Peyer's patch (tissue), 4 donors: ENCODE measurements around the gene LGALS4. TPM values are rescaled to one million over a fixed set of nuclear protein-coding genes. Genes with fewer than 3 reads are reported as not detected.
"Not testable (repeated sequence)": the region's sequence is repeated elsewhere in the genome, so short reads cannot be mapped to it uniquely, and the experiment has no call there.

Experiments
- DNase-seq, 3 donors: peaks; one replicate each; pipeline ENCODE4 v3.0.0-alpha.2; 2017 to 2019
- H3K27ac ChIP-seq, 4 donors: fragments of 200-600 bp; sonication (generic); one replicate each; pipeline ENCODE4 v1.5.1; 2016 to 2019
- H3K27me3 ChIP-seq, 2 donors: fragments of 200-600 bp; sonication (generic); one replicate each; pipeline ENCODE4 v1.5.1; 2019
- H3K36me3 ChIP-seq, 3 donors: fragments of 200-600 bp; sonication (generic); one replicate each; pipeline ENCODE4 v1.5.1; 2016 to 2019
- H3K4me1 ChIP-seq, 4 donors: fragments of 200-600 bp; sonication (generic); one replicate each; pipeline ENCODE4 v1.5.1; 2016 to 2019
- H3K4me3 ChIP-seq, 4 donors: fragments of 200-600 bp; sonication (generic); 1 replicate in 3 of 4; 2 replicates in 1 of 4; pipeline ENCODE4 v1.5.1; 2016 to 2019; ENCODE audit warnings: mild to moderate bottlenecking in 1 of 4
- H3K9me3 ChIP-seq, 4 donors: fragments of 200-600 bp; sonication (generic); one replicate each; pipeline ENCODE4 v1.5.1; 2016 to 2019; ENCODE audit warnings: mild to moderate bottlenecking in 1 of 4
- POLR2A ChIP-seq, 2 donors: fragments of 450-650 bp; IDR thresholded peaks; one replicate each; pipeline ENCODE4 v1.5.1; 2017; ENCODE audit warnings: antibody characterized with exemption in 2 of 2, mild to moderate bottlenecking in 2 of 2, moderate library complexity in 2 of 2
- total RNA-seq, 4 donors: library from RNA; depleted of rRNA; stranded (reverse); fragments of >200 nt; gene quantifications; one replicate each; pipeline ENCODE4 v1.1.0, GENCODE V29; 2016
- TF ChIP-seq, protein P1 (sequence below), 6 experiments: fragments of 450-650 bp in 4 of 6; fragments of 200-600 bp in 2 of 6; sonication (generic) in 1 of 6; IDR thresholded peaks; one replicate each; pipeline ENCODE4 v1.5.1; 2017 to 2019; ENCODE audit warnings: antibody characterized with exemption in 6 of 6, mild to moderate bottlenecking in 3 of 6, moderate library complexity in 1 of 6

The LGALS4 gene
- total RNA-seq, 4 donors from 2014 or later = 1,215 to 4,170 (median 2,579) TPM

DNA sequence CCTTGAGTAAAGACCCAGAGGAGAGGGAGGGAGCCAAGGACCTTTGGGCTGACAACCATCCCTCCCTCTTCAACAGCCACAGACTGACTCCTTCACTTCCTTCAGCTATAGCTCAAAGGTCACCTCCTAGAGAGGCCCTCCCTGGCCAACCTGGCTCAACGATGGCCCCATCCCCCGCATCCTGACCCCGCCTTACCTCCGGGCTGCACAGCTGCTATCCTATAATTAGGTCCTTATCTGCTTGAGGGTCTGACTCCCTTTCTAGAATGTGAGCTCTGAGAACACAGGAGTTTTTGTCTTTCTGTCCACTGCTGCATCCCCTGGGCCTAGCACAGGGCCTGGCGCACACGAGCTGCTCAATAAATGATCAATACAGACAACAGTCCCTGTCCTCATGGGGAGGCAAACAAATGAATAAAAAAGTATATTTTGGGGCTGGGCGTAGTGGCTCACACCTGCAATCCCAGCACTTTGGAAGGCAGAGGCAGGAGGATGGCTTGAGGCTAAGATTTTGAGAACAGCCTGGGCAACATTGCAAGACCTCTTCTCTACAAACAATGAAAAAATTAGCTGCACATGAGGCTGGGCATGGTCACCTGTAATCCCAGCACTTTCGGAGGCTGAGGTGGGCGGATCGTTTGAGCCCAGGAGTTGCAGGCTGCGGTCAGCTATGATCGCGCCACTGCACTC, 6.6 kb upstream of the LGALS4 start:
- DNase-seq = peak in 2 of 3 donors; percentile 91
- peaks cover 0 to 38% (median 2%) of the 10 kb centered on the region in 4 donors for H3K4me1 ChIP-seq
- peaks cover 0 to 49% (median 8%) of the 10 kb centered on the region in 3 donors for H3K36me3 ChIP-seq
- H3K27ac ChIP-seq = peak overlapping the region in 3 of 4 donors; percentile 71 to 89 (median 88)
- H3K9me3 ChIP-seq = no peaks in the 10 kb centered on the region
- H3K27me3 ChIP-seq = no peaks in the 10 kb centered on the region
- H3K4me3 ChIP-seq = peak overlapping the region in 2 of 4 donors; percentile 5 to 20
- TF ChIP-seq POLR2A (IDR thresholded peaks at IDR 0.05) = peak in 1 of 2 donors; percentile 61
- TF ChIP-seq, protein P1, sequence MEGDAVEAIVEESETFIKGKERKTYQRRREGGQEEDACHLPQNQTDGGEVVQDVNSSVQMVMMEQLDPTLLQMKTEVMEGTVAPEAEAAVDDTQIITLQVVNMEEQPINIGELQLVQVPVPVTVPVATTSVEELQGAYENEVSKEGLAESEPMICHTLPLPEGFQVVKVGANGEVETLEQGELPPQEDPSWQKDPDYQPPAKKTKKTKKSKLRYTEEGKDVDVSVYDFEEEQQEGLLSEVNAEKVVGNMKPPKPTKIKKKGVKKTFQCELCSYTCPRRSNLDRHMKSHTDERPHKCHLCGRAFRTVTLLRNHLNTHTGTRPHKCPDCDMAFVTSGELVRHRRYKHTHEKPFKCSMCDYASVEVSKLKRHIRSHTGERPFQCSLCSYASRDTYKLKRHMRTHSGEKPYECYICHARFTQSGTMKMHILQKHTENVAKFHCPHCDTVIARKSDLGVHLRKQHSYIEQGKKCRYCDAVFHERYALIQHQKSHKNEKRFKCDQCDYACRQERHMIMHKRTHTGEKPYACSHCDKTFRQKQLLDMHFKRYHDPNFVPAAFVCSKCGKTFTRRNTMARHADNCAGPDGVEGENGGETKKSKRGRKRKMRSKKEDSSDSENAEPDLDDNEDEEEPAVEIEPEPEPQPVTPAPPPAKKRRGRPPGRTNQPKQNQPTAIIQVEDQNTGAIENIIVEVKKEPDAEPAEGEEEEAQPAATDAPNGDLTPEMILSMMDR (IDR thresholded peaks at IDR 0.05) = no peak

DNA sequence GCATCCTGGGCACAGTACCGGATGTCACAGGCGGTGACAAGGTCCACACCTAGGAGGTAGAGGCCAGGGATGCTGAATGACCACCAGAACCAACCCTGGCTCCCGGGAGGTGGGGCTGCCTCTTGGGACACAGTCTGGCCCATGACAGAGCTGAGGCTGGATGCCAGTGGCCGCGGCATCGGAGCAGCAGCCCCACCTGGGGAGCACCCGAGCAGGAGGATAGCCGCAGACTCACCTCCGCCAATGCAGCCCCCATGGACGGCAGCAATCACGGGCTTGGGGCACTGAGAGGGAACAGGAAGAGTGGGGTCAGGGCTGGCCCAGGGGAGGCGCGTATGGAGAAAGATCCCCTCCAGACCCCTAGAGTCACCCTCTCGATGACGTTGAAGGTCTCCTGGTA, 4.3 kb upstream of the LGALS4 start:
- DNase-seq = no peak
- Histone ChIP-seq H3K9me3 (no peaks in the 10 kb centered on the region), H3K27me3 (no peaks in the 10 kb centered on the region), H3K4me3 (no peak overlapping the region), H3K27ac (peak overlapping the region in 2 of 4 donors; percentile 75 to 96), H3K36me3 (peaks cover 0 to 31% (median 0%) of the 10 kb centered on the region in 3 donors), H3K4me1 (peaks cover 0 to 38% (median 2%) of the 10 kb centered on the region in 4 donors)
- no peak for TF ChIP-seq POLR2A (IDR thresholded peaks at IDR 0.05)
- TF ChIP-seq, protein P1 (IDR thresholded peaks at IDR 0.05) = no peak

DNA sequence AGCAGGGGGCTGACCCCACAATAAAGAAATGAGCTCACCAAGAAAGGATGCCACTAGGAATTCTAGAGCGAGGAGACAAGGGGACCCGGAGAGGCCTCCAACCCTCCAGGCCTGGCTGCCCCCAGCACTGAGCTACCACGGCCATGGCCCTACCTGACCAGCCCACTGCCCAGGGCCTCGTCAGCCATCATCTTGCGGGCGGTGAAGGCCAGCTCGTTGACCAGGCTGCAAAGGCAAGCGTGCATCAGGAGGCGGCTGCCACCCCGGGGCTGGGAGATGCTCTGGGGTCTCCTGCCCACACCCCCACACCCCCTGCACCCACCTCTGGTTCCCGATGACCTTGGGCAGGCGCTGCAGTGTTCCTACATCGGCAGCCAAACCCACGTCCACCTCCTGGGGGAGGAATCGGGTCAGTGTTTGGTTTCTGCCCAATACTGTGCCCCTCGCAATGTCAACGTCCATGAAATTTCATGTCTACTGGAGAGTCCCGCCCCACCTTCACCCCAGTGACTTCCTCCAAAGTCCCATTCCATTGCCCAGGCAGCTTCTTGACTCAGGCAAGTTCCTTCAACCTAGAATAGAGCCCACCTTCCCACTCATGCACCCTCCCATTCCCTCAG, 3.5 kb upstream of the LGALS4 start:
- H3K27ac ChIP-seq = peak overlapping the region in 3 of 4 donors; percentile 75 to 96 (median 85)

DNA sequence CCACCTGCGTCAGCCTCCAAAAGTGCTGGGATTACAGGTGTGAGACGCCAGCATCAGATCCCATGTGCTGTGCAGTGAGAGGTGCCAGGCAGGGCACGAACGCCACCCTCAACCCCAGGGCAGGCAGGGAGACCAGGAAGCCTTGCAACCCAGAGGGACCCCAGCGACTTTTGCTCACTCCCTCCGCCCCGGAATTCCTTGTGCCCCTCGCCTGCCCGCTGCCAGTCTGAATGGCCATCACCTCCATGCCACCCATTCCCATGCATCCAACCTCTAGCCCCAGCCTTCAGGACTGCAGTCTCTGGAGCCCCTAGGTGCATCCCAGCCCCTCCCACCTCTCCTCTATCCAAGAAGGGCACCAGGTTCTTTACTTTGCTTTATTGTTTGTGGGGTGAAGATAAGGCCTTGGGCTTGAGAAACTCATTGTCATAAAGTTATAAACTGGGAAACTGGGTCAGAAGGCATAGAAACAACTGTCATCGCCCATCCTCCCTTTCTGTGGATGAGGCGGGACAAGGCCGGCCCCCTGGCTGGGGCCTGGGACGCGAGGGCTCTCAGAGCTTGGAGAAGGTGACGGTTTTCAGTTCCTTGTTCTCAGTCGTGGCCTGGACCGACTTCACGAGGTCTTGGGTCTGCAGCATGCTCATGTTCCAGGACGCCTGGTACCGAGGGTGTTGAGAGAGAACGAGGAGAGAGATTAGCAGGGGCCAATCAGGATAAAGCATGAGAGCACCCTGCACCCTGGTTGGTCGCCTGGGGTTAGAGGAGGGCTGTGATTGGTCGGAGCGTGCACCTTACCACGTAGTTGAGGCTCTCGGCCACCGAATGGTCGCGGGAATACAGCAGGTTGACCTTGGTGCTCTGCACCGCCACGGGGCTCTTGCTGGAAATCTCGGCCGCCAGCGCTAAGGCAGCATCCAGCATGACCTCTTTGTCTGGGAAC, 2.6 kb upstream of the LGALS4 start:
- Histone ChIP-seq H3K27ac (peak overlapping the region in 3 of 4 donors; percentile 75 to 96 (median 85)), H3K27me3 (no peaks in the 10 kb centered on the region), H3K4me1 (peaks cover 0 to 26% (median 2%) of the 10 kb centered on the region in 4 donors), H3K36me3 (peaks cover 0 to 24% (median 0%) of the 10 kb centered on the region in 3 donors), H3K9me3 (no peaks in the 10 kb centered on the region), H3K4me3 (peak overlapping the region in 1 of 4 donors; percentile 4)
- peak in 1 of 2 donors; percentile 46 for TF ChIP-seq POLR2A (IDR thresholded peaks at IDR 0.05)
- TF ChIP-seq, protein P1 (IDR thresholded peaks at IDR 0.05) = no peak
- peak in 2 of 3 donors; percentile 78 to 80 for DNase-seq

More for the DNA sequence above, 3.5 kb upstream of the LGALS4 start:
- no peaks in the 10 kb centered on the region for H3K9me3 ChIP-seq
- no peak overlapping the region for H3K4me3 ChIP-seq
- TF ChIP-seq, protein P1 (IDR thresholded peaks at IDR 0.05) = no peak
- TF ChIP-seq POLR2A (IDR thresholded peaks at IDR 0.05) = no peak
- H3K36me3 ChIP-seq = peaks cover 0 to 26% (median 0%) of the 10 kb centered on the region in 3 donors
- no peak for DNase-seq
- no peaks in the 10 kb centered on the region for H3K27me3 ChIP-seq
- H3K4me1 ChIP-seq = peaks cover 0 to 32% (median 2%) of the 10 kb centered on the region in 4 donors

DNA sequence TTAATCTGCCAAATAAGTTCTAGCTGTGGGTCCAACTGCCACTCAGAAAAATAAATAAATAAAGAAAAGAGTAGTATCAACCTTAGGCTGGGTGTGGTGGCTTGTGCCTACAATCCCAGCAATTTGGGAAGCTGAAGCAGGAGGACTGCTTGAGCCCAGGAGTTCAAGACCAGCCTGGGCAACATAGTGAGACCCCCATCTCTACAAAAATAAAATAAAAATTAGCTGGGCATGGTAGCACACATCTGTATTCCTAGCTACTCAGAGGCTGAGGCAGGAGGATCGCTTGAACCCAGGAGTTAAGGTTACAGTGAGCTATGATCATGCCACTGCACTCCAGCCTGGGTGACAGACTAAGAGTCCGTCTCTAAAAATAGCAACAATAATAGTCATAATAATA, 1.2 kb upstream of the LGALS4 start:
- Histone ChIP-seq H3K4me1 (peaks cover 0 to 23% (median 2%) of the 10 kb centered on the region in 4 donors), H3K4me3 (peak overlapping the region in 2 of 4 donors; percentile 40 to 56)

More for the DNA sequence above, 1.2 kb upstream of the LGALS4 start:
- Histone ChIP-seq H3K27ac (peak overlapping the region in 3 of 4 donors; percentile 75 to 96 (median 85)), H3K36me3 (peaks cover 0 to 24% (median 0%) of the 10 kb centered on the region in 3 donors)
- not testable (repeated sequence) for H3K9me3 ChIP-seq, DNase-seq, H3K27me3 ChIP-seq
